IMR-90 (cell line): ENCODE data around the gene TMEM100. TPM values are rescaled to one million over a fixed set of nuclear protein-coding genes. Genes with fewer than 3 reads are reported as not detected.

Experiments
- ATAC-seq: fragments of 200-7000 bp; cut with Tn5 transposase; 2 replicates; pipeline ENCODE4 v1.9.1; 2020; ENCODE audit warnings: low read depth, mild to moderate bottlenecking, moderate library complexity
- BruUV-seq: library from RNA; stranded (reverse); fragments of 400-500 nt; replicated peaks from 2 replicates; lab custom pipeline; 2021; lab: Mats Ljungman, UMichigan
- CTCF ChIA-PET: fragments of 300-600 bp; formaldehyde crosslinking; extraction: SDS; loops from one replicate; lab custom pipeline; 2021; ENCODE audit warnings: antibody characterized with exemption; lab: Yijun Ruan, JAX
- POLR2A ChIA-PET: fragments of 300-600 bp; sonication (Branson Sonifier 250); formaldehyde crosslinking; loops from one replicate; lab custom pipeline; 2022; ENCODE audit warnings: antibody characterized with exemption; ENCODE audit not compliant: unreplicated experiment; lab: Charles Lee
- DNase-seq: peaks from one replicate; pipeline ENCODE4 v3.0.0; 2013
- H2AFZ ChIP-seq: replicated peaks from 2 replicates; pipeline ENCODE3; 2013; ENCODE audit warnings: low read length, mild to moderate bottlenecking; ENCODE audit not compliant: poor library complexity
- H2AK5ac ChIP-seq: 2 replicates; pipeline ENCODE4 v1.6.1; 2013; ENCODE audit warnings: low read depth, low read length, inconsistent platforms
- H2AK9ac ChIP-seq: replicated peaks from 2 replicates; pipeline ENCODE3; 2013; ENCODE audit warnings: mild to moderate bottlenecking, low read depth, low read length, moderate library complexity; ENCODE audit not compliant: poor library complexity
- H2BK120ac ChIP-seq: 2 replicates; pipeline ENCODE4 v1.6.1; 2013; ENCODE audit warnings: low read depth, low read length, inconsistent platforms
- H2BK15ac ChIP-seq: 3 replicates; pipeline ENCODE4 v1.6.1; 2013; ENCODE audit warnings: low read depth, low read length, inconsistent platforms
- H2BK20ac ChIP-seq: 2 replicates; pipeline ENCODE4 v1.6.1; 2013; ENCODE audit warnings: low read depth, mild to moderate bottlenecking, inconsistent platforms, low read length, moderate library complexity
- H2BK5ac ChIP-seq: 2 replicates; pipeline ENCODE4 v1.6.1; 2013; ENCODE audit warnings: mild to moderate bottlenecking, low read depth, low read length, inconsistent platforms; ENCODE audit not compliant: poor library complexity, severe bottlenecking
- H3K14ac ChIP-seq: replicated peaks from 2 replicates; pipeline ENCODE4 v1.6.1; 2013; ENCODE audit warnings: low read depth, low read length, inconsistent platforms
- H3K18ac ChIP-seq: 2 replicates; pipeline ENCODE4 v1.6.1; 2013; ENCODE audit warnings: low read depth, low read length, control low read depth
- H3K23ac ChIP-seq: 2 replicates; pipeline ENCODE4 v1.6.1; 2013; ENCODE audit warnings: low read depth, low read length, inconsistent platforms
- H3K27ac ChIP-seq: 2 replicates; pipeline ENCODE4 v1.5.1; 2013; ENCODE audit warnings: mild to moderate bottlenecking, control low read depth, low read length; ENCODE audit not compliant: insufficient read depth
- H3K27me3 ChIP-seq: 2 replicates; pipeline ENCODE4 v1.6.1; 2013; ENCODE audit warnings: low read length; ENCODE audit not compliant: control insufficient read depth, insufficient read depth
- H3K36me3 ChIP-seq: 2 replicates; pipeline ENCODE4 v1.6.1; 2013; ENCODE audit warnings: low read length, mixed read lengths; ENCODE audit not compliant: control insufficient read depth, insufficient read depth
- H3K4ac ChIP-seq: 2 replicates; pipeline ENCODE4 v1.6.1; 2013; ENCODE audit warnings: low read depth, low read length, inconsistent platforms
- H3K4me1 ChIP-seq: 2 replicates; pipeline ENCODE4 v1.6.1; 2013; ENCODE audit warnings: low read length, mixed read lengths; ENCODE audit not compliant: control insufficient read depth, insufficient read depth
- H3K4me2 ChIP-seq: 2 replicates; pipeline ENCODE4 v1.6.1; 2013; ENCODE audit warnings: low read depth, mild to moderate bottlenecking, control low read depth, low read length, moderate library complexity
- H3K4me3 ChIP-seq: 2 replicates; pipeline ENCODE4 v1.5.1; 2013; ENCODE audit warnings: low read depth, mild to moderate bottlenecking, control low read depth, low read length, moderate library complexity; ENCODE audit not compliant: insufficient read depth
- H3K56ac ChIP-seq: 2 replicates; pipeline ENCODE4 v1.6.1; 2013; ENCODE audit warnings: low read length, inconsistent platforms; ENCODE audit not compliant: insufficient read depth; ENCODE audit errors: extremely low read depth
- H3K79me1 ChIP-seq, 2 experiments: 2 replicates each; pipeline ENCODE4 v1.6.1; 2013; ENCODE audit warnings: low read length in 2 of 2, inconsistent platforms in 1 of 2, low read depth in 1 of 2
- H3K9ac ChIP-seq: 2 replicates; pipeline ENCODE4 v1.6.1; 2013; ENCODE audit warnings: low read depth, low read length, control low read depth
- H3K9me1 ChIP-seq: 2 replicates; pipeline ENCODE4 v1.6.1; 2013; ENCODE audit warnings: low read length, inconsistent platforms; ENCODE audit not compliant: insufficient read depth
- H3K9me3 ChIP-seq: 2 replicates; pipeline ENCODE4 v1.6.1; 2013; ENCODE audit warnings: low read length; ENCODE audit not compliant: control insufficient read depth, insufficient read depth
- H4K20me1 ChIP-seq: 2 replicates; pipeline ENCODE4 v1.6.1; 2013; ENCODE audit warnings: low read length, inconsistent platforms; ENCODE audit not compliant: insufficient read depth
- H4K5ac ChIP-seq: 2 replicates; pipeline ENCODE4 v1.6.1; 2013; ENCODE audit warnings: mild to moderate bottlenecking, low read depth, low read length, control low read depth
- H4K8ac ChIP-seq, 2 experiments: 2 replicates each; pipeline ENCODE4 v1.6.1; 2013; ENCODE audit warnings: low read depth in 2 of 2, low read length in 2 of 2, control low read depth in 1 of 2, inconsistent platforms in 1 of 2
- H4K91ac ChIP-seq: 2 replicates; pipeline ENCODE4 v1.6.1; 2013; ENCODE audit warnings: low read depth, low read length, inconsistent platforms; ENCODE audit not compliant: insufficient read depth
- FOS ChIP-seq: fragments of 150-350 bp; IDR thresholded peaks from 2 replicates; pipeline ENCODE4 v1.6.1; 2016; ENCODE audit warnings: low read depth, low read length
- MXI1 ChIP-seq: IDR thresholded peaks from 2 replicates; pipeline ENCODE4 v1.6.1; 2012; ENCODE audit warnings: low read depth, mild to moderate bottlenecking, low read length, moderate library complexity, borderline replicate concordance
- POLR2A ChIP-seq: IDR thresholded peaks from 2 replicates; pipeline ENCODE4 v1.6.1; 2012; ENCODE audit warnings: mild to moderate bottlenecking, low read depth, low read length
- WGBS, 2 experiments: methylation state at CpG; one replicate each; pipeline versions ENCODE4 v1.1.5 to v1.1.7; 2013; ENCODE audit warnings: missing lambda C conversion rate in 2 of 2; ENCODE audit not compliant: insufficient read length in 1 of 2; ENCODE audit errors: extremely low coverage in 2 of 2; 5-methylcytosine and 5-hydroxymethylcytosine counted together
- dilution Hi-C: fragments of 300-500 bp; cut with HindIII; formaldehyde crosslinking; loops from one replicate; pipeline ENCODE4 v1.14.3; 2018; ENCODE audit warnings: low sequenced_read_pairs; ENCODE audit not compliant: unreplicated experiment
- in situ Hi-C: fragments of 300-500 bp; cut with MboI; formaldehyde crosslinking; loops from 3 replicates; pipeline ENCODE4 v1.14.3; 2019; ENCODE audit warnings: low sequenced_read_pairs, inconsistent platforms, mixed read lengths
- intact Hi-C: fragments of 100-400 bp; cut with micrococcal nuclease; formaldehyde crosslinking; loops from 2 replicates; pipeline ENCODE4 v1.10.0; 2022
- polyA plus RNA-seq, 3 experiments: library from polyadenylated mRNA; depleted of rRNA; stranded (reverse); fragments of >200 nt; gene quantifications; 2 replicates each; pipeline ENCODE4 v1.2.3, GENCODE V29; 2012; ENCODE audit warnings: low replicate concordance in 1 of 3
- total RNA-seq: library from RNA; depleted of rRNA; stranded (reverse); fragments of >200 nt; gene quantifications from 2 replicates; pipeline ENCODE4 v1.2.3, GENCODE V29; 2012
- TF ChIP-seq, protein P1 (sequence below): fragments of 150-350 bp; IDR thresholded peaks from 2 replicates; pipeline ENCODE4 v1.6.1; 2016; ENCODE audit warnings: low read depth, mild to moderate bottlenecking, low read length, moderate library complexity, borderline replicate concordance

Gene TMEM100
- total and polyA plus RNA-seq, 2 of the 4 experiments (the other 2 are of a cell fraction) = 0.21 to 0.36 TPM

DNA sequence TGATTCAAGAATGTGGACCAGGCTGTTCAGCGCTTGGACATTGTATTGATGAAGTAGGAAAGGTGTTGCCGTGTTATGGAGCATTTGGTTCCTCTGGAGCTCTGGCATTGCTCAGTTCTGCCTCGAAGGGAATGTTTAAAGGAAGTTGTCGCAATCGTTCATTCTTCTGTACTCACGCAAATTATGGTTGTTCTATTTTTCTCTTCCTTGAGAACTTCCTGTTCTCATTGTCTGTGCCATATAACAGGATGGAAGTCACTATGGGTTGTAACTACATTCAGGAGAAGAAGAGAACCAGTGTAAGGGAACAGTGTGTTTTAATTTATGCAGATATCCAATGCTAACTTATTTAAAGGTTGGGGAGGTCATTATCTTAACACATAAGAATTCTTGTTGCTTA lies 41.2 kb upstream of the TMEM100 start:
- no peak overlapping the region for H4K5ac ChIP-seq
- H3K56ac ChIP-seq = no peak overlapping the region
- H2BK5ac ChIP-seq = no peak overlapping the region
- no peaks in the 10 kb centered on the region for H3K9me3 ChIP-seq
- in situ Hi-C loops = no loop called here
- ATAC-seq (no peak), DNase-seq (no peak)
- H3K27ac ChIP-seq = no peak overlapping the region
- no peak overlapping the region for H3K4me3 ChIP-seq
- CTCF ChIA-PET = interaction anchor here (1.4 kb wide), 1 partner anchor 28 kb away, joined by 4 read pairs; no protein-coding TSS in a partner anchor
- H2AK9ac ChIP-seq = no peak overlapping the region
- WGBS, 2 experiments = no CpG with 5 or more reads among the region's 6 CpGs
- H3K9ac ChIP-seq = no peak overlapping the region
- no peak overlapping the region for H3K4ac ChIP-seq
- no peaks in the 10 kb centered on the region; the same call in 1 of the 2 replicates for H3K9me1 ChIP-seq
- no peak overlapping the region for H3K23ac ChIP-seq
- no peak overlapping the region for H2BK120ac ChIP-seq
- H3K27me3 ChIP-seq = no peaks in the 10 kb centered on the region
- no peaks in the 10 kb centered on the region for H3K4me1 ChIP-seq
- intact Hi-C loops = no loop called here
- TF ChIP-seq POLR2A = no peak
- no peak for TF ChIP-seq MXI1
- TF ChIP-seq FOS = no peak
- TF ChIP-seq, protein P1, sequence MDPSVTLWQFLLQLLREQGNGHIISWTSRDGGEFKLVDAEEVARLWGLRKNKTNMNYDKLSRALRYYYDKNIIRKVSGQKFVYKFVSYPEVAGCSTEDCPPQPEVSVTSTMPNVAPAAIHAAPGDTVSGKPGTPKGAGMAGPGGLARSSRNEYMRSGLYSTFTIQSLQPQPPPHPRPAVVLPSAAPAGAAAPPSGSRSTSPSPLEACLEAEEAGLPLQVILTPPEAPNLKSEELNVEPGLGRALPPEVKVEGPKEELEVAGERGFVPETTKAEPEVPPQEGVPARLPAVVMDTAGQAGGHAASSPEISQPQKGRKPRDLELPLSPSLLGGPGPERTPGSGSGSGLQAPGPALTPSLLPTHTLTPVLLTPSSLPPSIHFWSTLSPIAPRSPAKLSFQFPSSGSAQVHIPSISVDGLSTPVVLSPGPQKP = no peak
- peaks cover 2% of the 10 kb centered on the region; the same call in 1 of the 2 replicates for H3K36me3 ChIP-seq
- H3K18ac ChIP-seq = no peak overlapping the region
- no peak overlapping the region for H3K4me2 ChIP-seq
- H4K91ac ChIP-seq = no peak overlapping the region
- H3K14ac ChIP-seq = no peak overlapping the region
- POLR2A ChIA-PET = no interaction called here
- no peaks in the 10 kb centered on the region for H4K20me1 ChIP-seq
- BruUV-seq = no TSS peak
- dilution Hi-C loops = no loop called here
- H3K79me1 ChIP-seq = peaks cover 13 to 27% of the 10 kb centered on the region in 2 experiments
- H4K8ac ChIP-seq = no peak overlapping the region
- H2BK15ac ChIP-seq = no peak overlapping the region
- H2BK20ac ChIP-seq = no peak overlapping the region
- no peak overlapping the region for H2AFZ ChIP-seq
- H2AK5ac ChIP-seq = no peak overlapping the region
